ENCODE data around the gene GPRC5C.
"Not testable (repeated sequence)": the region's sequence is repeated elsewhere in the genome, so short reads cannot be mapped to it uniquely, and the experiment has no call there.

The GPRC5C gene

GRCh38 chr17:74478420-74479100 is 46.7 kb downstream of the GPRC5C start:
- TF ChIP-seq, protein P1, sequence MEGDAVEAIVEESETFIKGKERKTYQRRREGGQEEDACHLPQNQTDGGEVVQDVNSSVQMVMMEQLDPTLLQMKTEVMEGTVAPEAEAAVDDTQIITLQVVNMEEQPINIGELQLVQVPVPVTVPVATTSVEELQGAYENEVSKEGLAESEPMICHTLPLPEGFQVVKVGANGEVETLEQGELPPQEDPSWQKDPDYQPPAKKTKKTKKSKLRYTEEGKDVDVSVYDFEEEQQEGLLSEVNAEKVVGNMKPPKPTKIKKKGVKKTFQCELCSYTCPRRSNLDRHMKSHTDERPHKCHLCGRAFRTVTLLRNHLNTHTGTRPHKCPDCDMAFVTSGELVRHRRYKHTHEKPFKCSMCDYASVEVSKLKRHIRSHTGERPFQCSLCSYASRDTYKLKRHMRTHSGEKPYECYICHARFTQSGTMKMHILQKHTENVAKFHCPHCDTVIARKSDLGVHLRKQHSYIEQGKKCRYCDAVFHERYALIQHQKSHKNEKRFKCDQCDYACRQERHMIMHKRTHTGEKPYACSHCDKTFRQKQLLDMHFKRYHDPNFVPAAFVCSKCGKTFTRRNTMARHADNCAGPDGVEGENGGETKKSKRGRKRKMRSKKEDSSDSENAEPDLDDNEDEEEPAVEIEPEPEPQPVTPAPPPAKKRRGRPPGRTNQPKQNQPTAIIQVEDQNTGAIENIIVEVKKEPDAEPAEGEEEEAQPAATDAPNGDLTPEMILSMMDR (conservative IDR thresholded peaks at IDR 0.05; ENCODE audit: low read depth) = no peak
- no peak for DNase-seq (ENCODE audit: low spot score)
- ChIA-PET CTCF (interaction anchor here (0.9 kb wide), 1 partner anchor 111 kb away, joined by 3 read pairs; no protein-coding TSS in a partner anchor), POLR2A (ENCODE audit: low non-redundant PET) (no interaction called here)
- H3K27ac ChIP-seq = no peak overlapping the region

GRCh38 chr17:74480290-74480689 is 48.4 kb downstream of the GPRC5C start:
- no peak for DNase-seq (ENCODE audit: low spot score)
- CTCF ChIA-PET = no interaction called here
- TF ChIP-seq, protein P1 (conservative IDR thresholded peaks at IDR 0.05; ENCODE audit: low read depth) = no peak
- POLR2A ChIA-PET (ENCODE audit: low non-redundant PET) = no interaction called here
- no peak overlapping the region for H3K27ac ChIP-seq

- no peak for DNase-seq (ENCODE audit: low spot score)
- TF ChIP-seq, protein P1 (conservative IDR thresholded peaks at IDR 0.05; ENCODE audit: low read depth) = no peak
- no peak overlapping the region for H3K27ac ChIP-seq
- CTCF ChIA-PET = interaction anchor here (0.6 to 0.7 kb wide), 2 partner anchors 86 to 113 kb away, joined by 3 to 5 read pairs; no protein-coding TSS in a partner anchor
- POLR2A ChIA-PET (ENCODE audit: low non-redundant PET) = no interaction called here
Measured at GRCh38 chr17:74481621-74482020, 49.7 kb downstream of the GPRC5C start.

DNA sequence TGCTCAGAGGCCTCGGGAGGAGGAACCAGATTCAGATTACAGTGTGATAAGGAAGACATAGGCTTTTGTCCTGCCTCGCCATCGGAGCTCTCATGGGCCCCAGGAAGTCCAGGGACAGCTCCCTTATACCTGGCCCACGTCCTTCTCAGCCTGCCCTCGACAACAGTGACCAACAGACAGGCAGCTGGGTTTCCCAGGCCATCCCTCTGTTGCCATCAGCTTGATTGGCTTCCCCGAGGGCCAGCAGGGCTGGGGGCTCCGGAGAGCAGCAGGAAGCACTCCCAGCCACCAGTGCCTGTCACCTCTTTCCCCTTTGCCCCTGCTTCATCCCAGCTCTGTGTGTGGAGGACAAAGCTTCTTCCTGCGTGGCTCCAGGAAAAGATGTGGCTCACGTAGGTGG is 52.2 kb downstream of the GPRC5C start:
- DNase-seq (ENCODE audit: low spot score) = no peak
- CTCF ChIA-PET = interaction anchor here (0.8 to 1.4 kb wide), 2 partner anchors 22 to 104 kb away, joined by 3 to 6 read pairs; no protein-coding TSS in a partner anchor
- no peak overlapping the region for H3K27ac ChIP-seq
- TF ChIP-seq, protein P1 (conservative IDR thresholded peaks at IDR 0.05; ENCODE audit: low read depth) = no peak
- POLR2A ChIA-PET (ENCODE audit: low non-redundant PET) = no interaction called here

DNA sequence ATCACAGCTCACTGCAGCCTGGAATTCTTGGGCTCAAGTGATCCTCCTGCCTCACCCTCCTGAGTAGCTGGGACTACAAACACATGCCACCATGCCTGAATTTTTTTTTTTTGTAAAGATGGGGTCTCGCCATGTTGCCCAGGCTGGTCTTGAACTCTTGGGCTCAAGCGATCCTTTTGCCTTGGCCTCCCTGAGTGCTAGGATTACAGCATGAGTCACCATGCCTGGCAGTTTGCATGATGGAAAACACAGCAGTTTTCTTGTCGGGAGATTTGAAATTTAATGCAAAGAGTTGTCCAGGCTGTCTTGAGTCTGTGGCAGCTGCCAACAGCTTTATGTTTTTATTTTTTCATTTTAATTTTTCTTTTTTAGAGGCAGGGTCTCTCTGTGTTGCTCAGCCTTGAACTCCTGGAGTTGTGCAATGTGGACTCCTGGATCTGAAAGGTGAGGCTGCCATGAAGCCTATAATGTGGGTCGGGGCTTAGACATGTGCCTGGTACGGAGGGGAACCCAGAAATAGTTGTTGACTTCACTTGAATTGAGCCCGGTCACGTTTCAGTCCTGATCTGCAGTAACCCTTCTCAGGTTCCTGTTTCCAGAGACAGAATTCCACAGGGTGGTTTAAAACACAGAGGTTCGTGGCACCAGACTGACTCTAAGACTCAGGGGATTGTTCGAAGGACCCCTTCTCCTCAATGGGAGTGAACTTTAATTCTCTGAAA is 53.3 kb downstream of the GPRC5C start:
- no peak for DNase-seq (ENCODE audit: low spot score)
- ChIA-PET CTCF (interaction anchor here (1.4 kb wide), 1 partner anchor 105 kb away, joined by 6 read pairs; no protein-coding TSS in a partner anchor), POLR2A (ENCODE audit: low non-redundant PET) (no interaction called here)
- H3K27ac ChIP-seq = no peak overlapping the region
- TF ChIP-seq, protein P1 (conservative IDR thresholded peaks at IDR 0.05; ENCODE audit: low read depth) = no peak

- CTCF ChIA-PET = no interaction called here
- no peak overlapping the region for H3K27ac ChIP-seq
- POLR2A ChIA-PET (ENCODE audit: low non-redundant PET) = no interaction called here
Measured at GRCh38 chr17:74485841-74486240, 54.0 kb downstream of the GPRC5C start.

DNA sequence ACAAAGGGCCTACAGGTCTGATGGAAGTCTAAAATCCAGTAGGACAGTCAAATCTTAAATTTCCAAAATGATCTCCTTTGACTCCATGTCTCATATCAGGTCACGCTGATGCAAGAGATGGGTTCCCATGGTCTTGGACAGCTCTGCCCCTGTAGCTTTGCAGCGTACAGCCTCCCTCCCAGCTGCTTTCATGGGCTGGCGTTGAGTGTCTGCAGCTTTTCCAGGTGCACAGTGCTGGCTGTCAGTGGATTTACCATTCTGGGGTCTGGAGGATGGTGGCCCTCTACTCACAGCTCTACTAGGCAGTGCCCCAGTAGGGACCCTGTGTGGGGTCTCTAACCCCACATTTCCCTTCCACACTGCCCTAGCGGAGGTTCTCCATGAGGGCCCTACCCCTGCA is 56.4 kb downstream of the GPRC5C start:
- CTCF ChIA-PET; H3K27ac ChIP-seq; DNase-seq (ENCODE audit: low spot score); POLR2A ChIA-PET (ENCODE audit: low non-redundant PET): not testable (repeated sequence)

More at GRCh38 chr17:74485841-74486240, 54.0 kb downstream of the GPRC5C start:
- no peak for DNase-seq (ENCODE audit: low spot score)
- TF ChIP-seq, protein P1 (conservative IDR thresholded peaks at IDR 0.05; ENCODE audit: low read depth) = no peak

All from RWPE1 (cell line).